WTC11 (cell line): ENCODE measurements around the gene SLU7.
"Not testable (repeated sequence)": the region's sequence is repeated elsewhere in the genome, so short reads cannot be mapped to it uniquely, and the experiment has no call there.

ENCODE experiments used
- FOXJ3 ChIP-seq: sonication (generic); formaldehyde crosslinking; IDR thresholded peaks from 2 replicates; pipeline ENCODE4 v1.9.0; 2021; ENCODE audit warnings: missing genetic modification reagents, mild to moderate bottlenecking, borderline replicate concordance
- ZNF138 ChIP-seq: sonication (generic); formaldehyde crosslinking; conservative IDR thresholded peaks from 2 replicates; pipeline ENCODE4 v1.8.1; 2022; ENCODE audit warnings: mild to moderate bottlenecking, moderate library complexity, missing genetic modification reagents
- TF ChIP-seq, protein P1 (sequence below): sonication (generic); formaldehyde crosslinking; conservative IDR thresholded peaks from 2 replicates; pipeline ENCODE4 v1.8.1; 2022; ENCODE audit warnings: mild to moderate bottlenecking, missing genetic modification reagents
- TF ChIP-seq, protein P2 (sequence below): fragments of 200-600 bp; IDR thresholded peaks from 2 replicates; pipeline ENCODE4 v1.8.0; 2022; ENCODE audit warnings: antibody characterized with exemption
- TF ChIP-seq, protein P3 (sequence below): sonication (generic); formaldehyde crosslinking; IDR thresholded peaks from 2 replicates; pipeline ENCODE4 v1.8.1; 2022; ENCODE audit warnings: low read depth, missing genetic modification reagents, borderline replicate concordance

DNA sequence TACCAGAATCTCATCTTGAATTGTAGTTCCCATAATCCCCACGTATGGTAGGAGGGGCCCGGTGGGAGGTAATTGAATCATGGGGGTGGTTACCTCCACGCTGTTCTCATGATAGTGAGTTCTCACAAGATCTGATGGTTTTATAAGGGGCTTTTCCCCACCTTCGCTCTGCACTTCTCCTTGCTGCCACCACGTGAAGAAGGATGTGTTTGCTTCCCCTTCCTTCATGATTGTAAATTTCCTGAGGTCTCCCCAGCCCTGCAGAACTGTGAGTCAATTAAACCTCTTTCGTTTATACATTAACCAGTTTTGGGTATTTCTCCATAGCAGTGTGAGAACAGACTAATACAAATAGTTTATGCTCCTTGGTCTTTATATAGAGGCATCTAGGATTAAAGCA lies 17.8 kb upstream of the SLU7 start:
- TF ChIP-seq, protein P1, sequence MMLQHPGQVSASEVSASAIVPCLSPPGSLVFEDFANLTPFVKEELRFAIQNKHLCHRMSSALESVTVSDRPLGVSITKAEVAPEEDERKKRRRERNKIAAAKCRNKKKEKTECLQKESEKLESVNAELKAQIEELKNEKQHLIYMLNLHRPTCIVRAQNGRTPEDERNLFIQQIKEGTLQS, result not testable (repeated sequence)
- TF ChIP-seq, protein P2, sequence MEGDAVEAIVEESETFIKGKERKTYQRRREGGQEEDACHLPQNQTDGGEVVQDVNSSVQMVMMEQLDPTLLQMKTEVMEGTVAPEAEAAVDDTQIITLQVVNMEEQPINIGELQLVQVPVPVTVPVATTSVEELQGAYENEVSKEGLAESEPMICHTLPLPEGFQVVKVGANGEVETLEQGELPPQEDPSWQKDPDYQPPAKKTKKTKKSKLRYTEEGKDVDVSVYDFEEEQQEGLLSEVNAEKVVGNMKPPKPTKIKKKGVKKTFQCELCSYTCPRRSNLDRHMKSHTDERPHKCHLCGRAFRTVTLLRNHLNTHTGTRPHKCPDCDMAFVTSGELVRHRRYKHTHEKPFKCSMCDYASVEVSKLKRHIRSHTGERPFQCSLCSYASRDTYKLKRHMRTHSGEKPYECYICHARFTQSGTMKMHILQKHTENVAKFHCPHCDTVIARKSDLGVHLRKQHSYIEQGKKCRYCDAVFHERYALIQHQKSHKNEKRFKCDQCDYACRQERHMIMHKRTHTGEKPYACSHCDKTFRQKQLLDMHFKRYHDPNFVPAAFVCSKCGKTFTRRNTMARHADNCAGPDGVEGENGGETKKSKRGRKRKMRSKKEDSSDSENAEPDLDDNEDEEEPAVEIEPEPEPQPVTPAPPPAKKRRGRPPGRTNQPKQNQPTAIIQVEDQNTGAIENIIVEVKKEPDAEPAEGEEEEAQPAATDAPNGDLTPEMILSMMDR, result not testable (repeated sequence)
- TF ChIP-seq, protein P3, sequence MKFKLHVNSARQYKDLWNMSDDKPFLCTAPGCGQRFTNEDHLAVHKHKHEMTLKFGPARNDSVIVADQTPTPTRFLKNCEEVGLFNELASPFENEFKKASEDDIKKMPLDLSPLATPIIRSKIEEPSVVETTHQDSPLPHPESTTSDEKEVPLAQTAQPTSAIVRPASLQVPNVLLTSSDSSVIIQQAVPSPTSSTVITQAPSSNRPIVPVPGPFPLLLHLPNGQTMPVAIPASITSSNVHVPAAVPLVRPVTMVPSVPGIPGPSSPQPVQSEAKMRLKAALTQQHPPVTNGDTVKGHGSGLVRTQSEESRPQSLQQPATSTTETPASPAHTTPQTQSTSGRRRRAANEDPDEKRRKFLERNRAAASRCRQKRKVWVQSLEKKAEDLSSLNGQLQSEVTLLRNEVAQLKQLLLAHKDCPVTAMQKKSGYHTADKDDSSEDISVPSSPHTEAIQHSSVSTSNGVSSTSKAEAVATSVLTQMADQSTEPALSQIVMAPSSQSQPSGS (CRISPR knock-in tag), result not testable (repeated sequence)
- TF ChIP-seq ZNF138 (CRISPR knock-in tag); FOXJ3: not testable (repeated sequence)
